GM18520 (cell line): Measurements from ENCODE around the gene TRIM60.
"Not testable (repeated sequence)": the region's sequence is repeated elsewhere in the genome, so short reads cannot be mapped to it uniquely, and the experiment has no call there.

ENCODE experiments used
- ATAC-seq: cut with Tn5 transposase; IDR thresholded peaks from one replicate; pipeline ENCODE4 v1.9.1; 2021; ENCODE audit not compliant: unreplicated experiment

Gene TRIM60

DNA sequence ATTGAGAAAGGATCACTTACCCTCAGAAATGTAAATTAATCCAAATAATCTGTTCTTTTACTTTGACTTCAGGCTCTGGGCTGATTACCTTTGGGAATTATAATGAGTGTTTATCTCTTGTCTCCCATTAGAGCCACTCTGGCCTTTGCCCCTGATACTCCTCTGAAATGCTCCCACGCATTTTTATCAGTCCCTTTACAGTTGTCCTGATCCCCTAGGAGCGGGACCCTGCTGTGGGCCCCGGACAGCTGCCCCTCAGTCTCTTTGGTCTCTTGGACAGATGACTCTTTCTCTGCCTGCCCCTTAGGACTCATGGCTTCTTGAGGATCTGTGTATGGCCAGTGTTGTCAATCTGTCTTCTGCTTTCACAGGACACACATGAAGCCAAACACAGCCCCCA lies 20.8 kb downstream of the TRIM60 start:
- no peak for ATAC-seq

DNA sequence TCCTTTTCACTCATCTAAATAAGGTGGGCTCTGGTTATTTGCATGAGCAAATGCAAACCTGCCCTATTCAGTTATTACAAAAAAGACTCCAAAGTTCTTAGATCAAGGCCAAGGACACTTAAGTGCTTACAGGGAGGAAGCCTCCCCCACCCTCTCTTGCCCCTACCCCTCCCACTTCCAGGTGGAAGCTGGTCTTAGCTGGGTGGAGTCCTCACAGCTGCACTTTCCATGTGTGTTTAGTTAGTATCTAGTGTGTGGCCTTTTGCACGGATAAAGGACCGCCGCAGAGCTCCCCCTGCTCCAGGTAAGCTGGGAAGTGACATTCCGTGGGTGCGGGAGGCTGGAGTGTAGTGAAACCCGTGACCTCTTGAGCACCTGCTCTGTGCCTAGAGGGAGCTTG lies 21.8 kb downstream of the TRIM60 start, which contains the start of gene TRIM75:
TSS of gene TRIM75 (plus strand) at position 222 of the 400 bp plus-strand sequence. CDS start 5,282 bp downstream, outside the sequence.
- ATAC-seq, result no peak

DNA sequence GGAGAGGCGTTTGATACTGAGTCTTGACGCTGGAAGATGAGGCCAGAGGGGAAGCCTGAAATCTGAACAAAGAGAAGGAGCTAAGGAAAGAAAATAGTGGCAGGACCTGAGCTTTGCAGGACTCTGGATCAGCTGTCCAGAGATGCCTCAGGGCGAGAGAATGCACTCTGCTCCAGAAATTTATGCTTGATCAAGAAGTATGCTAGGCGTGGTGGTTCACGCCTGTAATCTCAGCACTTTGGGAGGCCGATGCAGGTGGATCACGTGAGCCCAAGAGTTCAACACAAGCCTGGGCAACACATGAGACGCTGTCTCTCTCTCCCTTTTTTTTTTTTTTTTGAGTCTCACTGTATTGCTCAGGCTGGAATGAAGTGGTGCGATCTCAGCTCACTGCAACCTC lies 23.8 kb downstream of the TRIM60 start:
- ATAC-seq, result no peak

DNA sequence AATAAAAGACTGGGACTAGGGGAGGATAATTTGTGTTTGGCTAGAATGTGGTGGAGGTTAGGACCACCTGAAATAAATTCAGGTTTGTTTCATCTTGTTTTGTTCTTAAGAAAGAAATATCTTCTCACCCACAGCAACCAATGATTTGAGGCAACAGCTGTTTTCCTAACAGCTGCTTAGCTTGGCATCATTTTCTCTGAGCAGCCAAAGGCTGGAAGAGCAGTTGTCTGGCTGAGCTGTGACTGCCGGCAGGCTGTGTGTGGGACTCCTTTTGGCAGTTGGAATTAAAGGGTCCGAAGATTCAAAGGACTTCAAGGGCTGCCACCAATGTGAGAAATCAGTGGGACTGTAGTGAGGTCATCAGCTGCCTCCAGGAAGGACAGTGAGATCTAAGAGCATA lies 26.9 kb downstream of the TRIM60 start:
- no peak for ATAC-seq

DNA sequence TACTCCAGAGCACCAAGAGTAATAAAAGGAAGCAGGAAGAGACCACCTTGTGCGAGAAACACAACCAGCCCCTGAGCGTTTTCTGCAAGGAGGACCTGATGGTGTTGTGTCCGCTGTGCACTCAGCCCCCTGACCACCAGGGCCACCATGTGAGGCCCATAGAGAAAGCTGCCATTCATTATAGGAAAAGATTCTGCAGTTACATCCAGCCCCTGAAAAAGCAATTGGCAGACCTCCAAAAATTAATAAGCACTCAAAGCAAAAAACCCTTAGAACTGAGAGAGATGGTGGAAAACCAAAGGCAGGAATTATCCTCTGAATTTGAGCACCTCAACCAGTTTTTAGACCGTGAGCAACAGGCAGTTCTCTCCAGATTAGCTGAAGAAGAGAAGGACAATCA lies 27.6 kb downstream of the TRIM60 start:
- no peak for ATAC-seq

DNA sequence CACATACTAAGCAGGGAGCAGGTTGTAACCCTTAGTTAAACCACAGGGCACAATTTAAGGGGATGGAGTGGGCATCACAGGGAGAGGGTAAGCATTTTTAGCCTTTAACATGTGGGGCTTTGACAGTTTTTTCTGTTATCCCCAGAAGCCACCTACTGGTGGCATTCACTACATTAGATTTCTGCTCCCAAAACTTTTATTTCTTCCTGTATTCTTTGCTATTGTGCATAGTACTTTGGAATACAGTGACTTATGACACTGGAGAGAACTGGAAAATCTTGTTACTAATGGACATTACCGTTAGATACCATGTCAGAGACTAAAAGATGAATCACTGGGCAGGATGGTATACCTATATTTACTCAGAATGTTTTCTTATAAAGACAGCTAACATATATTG lies 29.1 kb downstream of the TRIM60 start:
- no peak for ATAC-seq

DNA sequence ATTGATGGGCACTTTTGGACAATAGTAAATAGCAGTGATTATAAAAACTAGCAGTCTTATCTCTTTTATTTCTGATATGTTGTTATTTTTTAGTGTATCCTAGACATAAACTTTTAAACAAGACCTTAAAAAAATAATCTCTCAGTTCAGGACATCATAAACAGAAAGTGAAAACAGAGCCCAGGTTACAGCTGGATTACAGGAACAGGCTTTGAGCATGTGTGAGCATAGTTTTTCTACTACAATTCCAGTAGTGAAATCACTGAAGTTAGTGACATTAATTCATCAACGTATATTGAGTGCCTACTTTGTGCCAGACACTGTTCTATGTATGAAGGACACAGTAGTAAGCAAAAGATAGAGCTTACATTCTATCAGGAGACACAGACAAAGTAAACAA lies 38.8 kb downstream of the TRIM60 start:
- ATAC-seq, result no peak

DNA sequence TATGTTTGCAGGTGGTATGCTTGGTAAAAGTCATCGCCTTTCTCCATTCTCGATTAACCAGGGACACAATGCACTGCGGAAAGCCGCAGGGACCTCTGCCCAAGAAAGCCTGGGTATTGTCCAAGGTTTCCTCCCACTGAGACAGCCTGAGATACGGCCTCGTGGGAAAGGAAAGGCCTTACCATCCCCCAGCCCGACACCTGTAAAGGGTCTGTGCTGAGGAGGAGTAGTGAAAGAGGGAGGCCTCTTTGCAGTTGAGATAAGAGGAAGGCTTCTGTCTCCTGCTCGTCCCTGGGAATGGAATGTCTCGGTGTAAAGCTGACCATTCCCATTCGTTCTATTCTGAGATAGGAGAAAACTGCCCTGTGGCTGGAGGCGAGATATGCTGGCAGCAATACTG lies 41.5 kb downstream of the TRIM60 start:
- ATAC-seq, result not testable (repeated sequence)

DNA sequence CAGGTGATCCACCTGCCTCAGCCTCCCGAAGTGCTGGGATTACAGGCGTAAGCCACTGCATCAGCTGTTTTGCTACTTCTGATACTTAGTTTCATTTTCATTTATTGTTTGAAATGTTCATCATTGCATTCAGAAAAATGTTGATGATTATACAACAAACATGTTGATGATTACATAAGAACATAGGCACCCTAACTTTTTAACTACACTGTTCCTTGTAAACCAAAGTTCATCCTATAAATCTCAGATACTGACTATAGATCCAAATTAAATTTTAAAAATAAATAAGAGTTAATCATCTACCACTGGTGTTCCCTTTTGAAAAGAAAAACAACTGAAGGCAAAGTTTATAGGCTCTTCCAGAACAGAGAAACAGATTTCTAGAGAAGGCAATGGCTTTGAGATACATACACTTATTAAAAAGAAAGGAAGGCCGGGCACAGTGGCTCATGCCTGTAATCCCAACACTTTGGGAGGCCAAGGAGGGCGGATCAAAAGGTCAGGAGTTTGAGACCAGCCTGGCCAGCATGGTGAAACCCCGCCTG lies 45.3 kb downstream of the TRIM60 start:
- no peak for ATAC-seq

DNA sequence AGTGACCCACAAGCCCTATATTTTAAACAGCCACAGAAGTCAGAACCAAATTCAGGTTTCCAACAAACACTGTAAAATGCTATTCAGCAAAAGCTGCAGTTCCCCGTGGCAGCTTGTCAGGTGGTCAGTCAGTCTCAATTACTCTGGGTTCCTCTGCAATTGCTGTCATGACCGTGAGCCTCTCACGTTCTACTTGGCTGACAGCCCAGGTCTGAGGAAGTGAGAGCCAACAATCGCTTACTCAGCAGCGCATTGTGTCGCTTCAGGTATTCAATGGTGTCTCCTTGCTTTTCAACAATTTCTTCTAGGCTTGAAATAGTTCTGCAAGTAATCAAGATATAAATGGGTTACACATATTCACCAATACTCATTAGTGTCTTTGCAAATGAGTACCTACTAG lies 47.7 kb downstream of the TRIM60 start:
- ATAC-seq, result no peak

DNA sequence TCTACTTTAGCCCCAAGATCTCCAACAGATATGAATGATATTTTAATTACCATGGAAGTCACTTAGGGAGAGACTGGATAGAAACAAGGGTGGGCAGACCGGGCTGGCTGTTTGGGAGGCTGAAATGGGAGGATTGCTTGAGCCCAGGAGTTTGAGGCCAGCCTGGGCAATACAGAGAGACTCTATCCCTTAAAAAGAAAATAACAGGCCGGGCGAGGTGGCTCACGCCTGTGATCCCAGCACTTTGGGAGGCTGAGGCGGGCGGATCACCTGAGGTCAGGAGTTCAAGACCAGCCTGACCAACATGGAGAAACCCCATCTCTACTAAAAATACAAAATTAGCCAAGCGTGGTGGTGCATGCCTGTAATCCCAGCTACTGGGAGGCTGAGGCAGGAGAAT lies 53.0 kb downstream of the TRIM60 start:
- ATAC-seq, result not testable (repeated sequence)

DNA sequence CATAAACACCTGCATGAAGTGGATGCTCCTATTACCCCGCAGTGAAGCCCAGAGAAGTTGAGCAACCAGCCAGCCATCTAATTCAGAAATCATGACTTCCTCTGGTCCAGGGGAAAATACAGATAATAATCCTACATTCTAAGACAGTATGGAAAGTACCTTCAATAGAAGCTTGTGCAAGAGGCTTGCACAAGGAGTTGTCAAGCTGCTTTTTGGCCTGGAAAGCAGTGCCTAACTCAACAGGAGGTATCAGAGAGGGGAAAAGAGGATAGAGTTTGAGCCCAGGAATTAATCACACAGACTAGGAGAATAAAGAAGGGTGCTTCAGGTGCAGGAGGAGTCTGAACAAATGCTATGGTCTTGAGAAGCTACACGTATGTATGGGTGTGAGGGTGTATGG lies 54.1 kb downstream of the TRIM60 start:
- ATAC-seq, result no peak

DNA sequence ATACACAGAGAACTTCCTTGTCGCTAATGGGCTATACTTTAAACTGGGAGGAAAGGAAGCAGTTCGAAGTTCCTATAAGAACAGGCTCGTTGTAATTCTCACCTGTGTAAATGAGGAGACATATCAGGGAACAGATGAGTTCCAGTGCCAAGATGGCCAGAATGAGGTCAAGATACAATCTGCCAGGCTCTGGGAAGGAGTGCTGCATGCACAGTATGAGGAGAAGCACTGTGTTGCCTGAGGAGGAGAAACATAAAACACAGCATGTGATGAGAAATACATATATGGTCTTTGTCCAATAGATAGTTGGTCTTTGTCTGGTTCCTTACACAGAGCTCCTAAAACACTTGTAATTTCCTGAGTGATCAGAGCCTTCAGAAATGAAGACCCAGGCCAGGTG lies 56.6 kb downstream of the TRIM60 start:
- ATAC-seq, result no peak
